Measurements from ENCODE around the gene HGFAC.
"Not testable (repeated sequence)": the region's sequence is repeated elsewhere in the genome, so short reads cannot be mapped to it uniquely, and the experiment has no call there.

Gene HGFAC

DNA sequence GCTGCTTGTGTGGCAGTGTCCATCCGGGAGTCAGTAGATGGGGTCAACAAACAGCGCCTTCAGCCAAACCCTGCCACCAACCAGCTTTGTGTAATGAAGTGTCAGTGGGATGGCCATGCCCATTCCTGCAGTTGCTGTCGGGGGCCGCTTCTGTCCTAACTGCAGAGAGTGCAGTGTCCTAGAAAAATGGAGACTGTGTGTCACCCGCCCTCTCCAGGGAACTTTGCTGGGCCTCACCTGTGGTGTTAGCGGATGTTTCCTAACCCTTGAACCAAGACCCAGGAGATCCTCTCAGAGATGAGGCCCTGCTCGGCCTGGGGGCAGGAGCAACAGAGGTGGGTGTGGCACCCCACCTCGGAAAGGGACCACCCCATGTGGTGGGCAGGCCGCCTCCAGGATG, 35.3 kb upstream of the HGFAC start:
- TF ChIP-seq, protein P1, sequence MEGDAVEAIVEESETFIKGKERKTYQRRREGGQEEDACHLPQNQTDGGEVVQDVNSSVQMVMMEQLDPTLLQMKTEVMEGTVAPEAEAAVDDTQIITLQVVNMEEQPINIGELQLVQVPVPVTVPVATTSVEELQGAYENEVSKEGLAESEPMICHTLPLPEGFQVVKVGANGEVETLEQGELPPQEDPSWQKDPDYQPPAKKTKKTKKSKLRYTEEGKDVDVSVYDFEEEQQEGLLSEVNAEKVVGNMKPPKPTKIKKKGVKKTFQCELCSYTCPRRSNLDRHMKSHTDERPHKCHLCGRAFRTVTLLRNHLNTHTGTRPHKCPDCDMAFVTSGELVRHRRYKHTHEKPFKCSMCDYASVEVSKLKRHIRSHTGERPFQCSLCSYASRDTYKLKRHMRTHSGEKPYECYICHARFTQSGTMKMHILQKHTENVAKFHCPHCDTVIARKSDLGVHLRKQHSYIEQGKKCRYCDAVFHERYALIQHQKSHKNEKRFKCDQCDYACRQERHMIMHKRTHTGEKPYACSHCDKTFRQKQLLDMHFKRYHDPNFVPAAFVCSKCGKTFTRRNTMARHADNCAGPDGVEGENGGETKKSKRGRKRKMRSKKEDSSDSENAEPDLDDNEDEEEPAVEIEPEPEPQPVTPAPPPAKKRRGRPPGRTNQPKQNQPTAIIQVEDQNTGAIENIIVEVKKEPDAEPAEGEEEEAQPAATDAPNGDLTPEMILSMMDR (IDR thresholded peaks at IDR 0.05; ENCODE audit: insufficient read depth, missing control alignments): no peak
- no peak for FAIRE-seq
- DNase-seq (ENCODE audit: insufficient read length, low spot score): no peak

DNA sequence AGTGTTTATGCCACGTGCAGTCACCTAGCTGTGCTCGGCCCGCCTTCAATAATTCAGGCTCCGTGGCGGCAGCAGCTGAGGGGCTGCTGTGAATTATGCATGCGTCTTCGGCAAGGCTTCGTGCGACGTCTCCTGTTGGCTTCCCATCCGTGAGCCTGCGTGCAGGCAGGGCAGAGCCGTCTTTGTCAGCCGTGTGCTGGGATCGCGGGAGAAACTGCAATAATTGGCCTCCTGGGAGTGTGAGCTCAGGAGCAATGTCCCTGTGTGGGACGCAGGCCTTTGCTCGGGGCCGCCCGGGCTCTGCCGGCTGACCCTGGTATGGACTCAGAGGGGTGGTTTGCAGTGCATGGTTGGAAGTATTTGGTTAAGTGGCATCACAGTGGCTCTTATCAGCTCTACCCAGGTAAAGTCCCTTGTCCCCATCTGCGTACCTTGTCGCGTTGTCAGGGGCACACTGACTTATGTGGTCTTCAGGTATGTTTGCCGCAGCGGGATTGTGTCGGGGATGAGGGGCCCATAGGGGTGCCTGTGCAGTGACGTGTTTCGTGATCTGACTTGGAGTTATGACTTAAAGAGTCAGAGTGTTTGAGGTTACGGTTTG, 34.5 kb upstream of the HGFAC start:
- TF ChIP-seq, protein P1 (IDR thresholded peaks at IDR 0.05; ENCODE audit: insufficient read depth, missing control alignments): no peak
- no peak for DNase-seq (ENCODE audit: insufficient read length, low spot score)
- no peak for FAIRE-seq

DNA sequence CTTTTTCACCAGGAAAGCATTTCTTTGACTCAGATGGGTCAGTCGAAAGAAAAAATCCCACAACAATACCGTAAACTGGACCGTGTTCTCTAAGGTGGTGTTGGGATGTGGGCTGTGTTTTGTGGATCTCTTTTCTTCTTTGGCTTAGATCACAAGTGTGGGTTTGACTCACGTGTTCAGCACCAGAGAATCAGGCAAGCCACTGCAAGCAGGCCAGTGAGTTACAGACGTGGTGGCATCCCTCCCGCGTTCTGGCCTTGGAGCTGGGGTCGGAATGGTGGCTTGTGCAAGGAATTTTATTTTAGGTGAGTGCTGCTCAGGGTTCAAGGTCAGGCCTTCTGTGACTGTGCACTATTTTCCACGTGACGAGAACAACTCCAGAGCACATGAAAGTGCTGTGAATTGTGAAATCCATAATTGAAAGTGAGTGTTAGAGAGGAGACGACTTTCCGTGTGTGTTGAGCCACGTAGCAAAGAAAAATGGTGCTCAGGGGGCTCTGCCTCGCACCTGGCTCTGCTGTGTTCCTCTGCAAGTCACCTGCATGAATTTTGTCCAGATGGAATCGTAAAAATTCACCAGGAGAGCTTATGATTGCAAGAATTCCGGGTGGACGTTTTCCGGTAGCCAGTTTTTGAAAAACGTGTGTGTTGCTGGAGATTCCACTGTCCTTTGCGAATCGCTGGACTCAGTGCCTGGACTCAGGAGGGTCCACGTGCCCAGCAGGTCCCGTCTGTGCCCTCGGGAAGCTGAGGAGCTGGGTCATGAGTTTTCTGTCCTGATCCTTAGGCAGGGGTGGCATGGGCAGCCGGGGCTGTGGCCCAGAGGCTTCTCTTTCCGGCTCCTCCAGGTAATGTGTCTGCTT, 33.6 kb upstream of the HGFAC start:
- FAIRE-seq (no peak), DNase-seq (ENCODE audit: insufficient read length, low spot score) (no peak)
- TF ChIP-seq, protein P1 (IDR thresholded peaks at IDR 0.05; ENCODE audit: insufficient read depth, missing control alignments): no peak

DNA sequence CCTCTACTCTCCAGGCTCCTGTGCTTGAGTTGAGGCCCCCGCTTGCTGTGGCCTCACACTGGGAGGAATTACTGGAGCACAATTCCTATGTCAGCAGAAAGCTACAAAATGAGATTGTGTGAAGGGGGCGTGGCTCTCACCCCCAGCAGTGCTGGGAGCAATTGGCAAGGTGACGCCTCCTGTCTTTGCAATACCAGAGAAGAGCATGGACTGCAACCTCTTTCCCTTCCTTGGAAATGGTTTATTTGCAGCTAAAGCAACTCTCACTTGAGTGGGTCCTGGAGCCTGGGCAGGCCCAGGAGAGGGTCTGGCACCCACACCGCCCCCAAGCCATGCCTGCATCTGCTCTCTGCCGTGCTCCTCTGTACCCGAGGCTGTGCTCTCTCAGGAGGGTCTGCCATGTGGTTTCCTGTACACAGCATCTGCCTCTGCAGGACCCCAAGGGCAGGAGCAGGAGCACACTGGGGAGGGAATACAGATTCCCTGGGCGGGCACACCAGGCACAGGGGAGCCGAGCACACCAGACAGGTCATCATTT, 32.9 kb upstream of the HGFAC start:
- no peak for DNase-seq (ENCODE audit: insufficient read length, low spot score)
- TF ChIP-seq, protein P1 (IDR thresholded peaks at IDR 0.05; ENCODE audit: insufficient read depth, missing control alignments): no peak
- FAIRE-seq: no peak

DNA sequence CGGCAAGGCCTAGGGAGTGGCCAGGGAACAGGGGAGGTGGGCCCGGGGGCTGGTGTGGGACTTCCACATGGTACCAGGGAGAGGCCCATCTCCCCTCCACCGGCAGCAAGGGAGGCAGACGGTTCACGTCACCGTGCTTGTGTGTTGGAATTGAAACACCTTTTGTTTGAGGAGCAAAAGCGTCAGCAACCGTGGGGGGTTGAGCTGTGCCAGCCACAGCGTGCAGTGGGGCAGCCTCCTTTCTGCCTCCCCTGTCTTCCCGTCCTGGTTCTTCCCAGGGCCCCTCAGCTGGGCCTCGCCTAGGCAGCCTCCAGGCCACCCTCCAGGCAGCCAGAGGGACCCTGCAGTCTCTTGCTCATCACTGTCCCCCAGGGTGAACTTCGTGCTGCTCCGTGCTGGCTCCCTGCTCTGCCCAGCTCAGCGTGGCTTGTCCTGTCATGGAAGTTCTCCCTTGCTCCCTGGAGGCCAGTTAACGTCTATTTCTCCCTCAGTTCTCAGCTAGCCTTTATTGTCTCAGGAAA, 32.1 kb upstream of the HGFAC start:
- TF ChIP-seq, protein P1 (IDR thresholded peaks at IDR 0.05; ENCODE audit: insufficient read depth, missing control alignments): no peak
- no peak for DNase-seq (ENCODE audit: insufficient read length, low spot score)
- no peak for FAIRE-seq

DNA sequence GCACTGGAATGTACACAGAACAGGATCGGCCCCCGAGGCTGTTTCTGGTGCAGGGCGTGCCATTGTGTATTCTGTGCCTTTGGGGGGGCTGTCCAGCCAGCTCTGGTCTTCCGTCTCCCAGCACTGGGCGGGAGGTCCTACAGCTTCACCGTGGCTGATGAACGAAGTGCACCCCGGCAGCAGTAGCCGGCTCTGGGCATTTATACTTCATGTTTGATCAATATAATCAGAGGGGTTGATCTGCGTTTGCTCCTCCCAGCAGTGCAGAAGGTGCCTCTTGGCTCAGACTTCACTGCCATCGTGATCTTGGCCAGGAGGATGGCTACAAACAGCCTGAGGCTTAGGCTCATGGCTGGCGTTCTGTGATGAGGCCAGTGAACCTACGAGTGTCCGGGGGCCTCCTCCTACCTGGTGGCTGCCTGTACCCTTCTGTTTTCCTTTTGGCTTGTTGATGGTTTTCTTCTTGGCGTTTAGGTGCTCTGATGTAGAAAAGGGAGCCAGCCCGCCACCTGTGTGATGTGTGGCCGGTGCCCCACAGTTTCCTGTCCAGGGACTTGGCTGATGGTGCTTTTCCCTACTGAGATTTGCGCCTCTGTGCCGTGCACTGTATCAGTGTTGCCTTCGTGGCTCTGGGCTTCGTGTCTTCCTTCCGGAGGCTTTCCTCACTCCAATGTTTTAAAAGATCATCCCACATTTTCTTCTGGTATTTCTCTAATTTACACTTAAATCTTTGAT, 31.2 kb upstream of the HGFAC start:
- TF ChIP-seq, protein P1 (IDR thresholded peaks at IDR 0.05; ENCODE audit: insufficient read depth, missing control alignments): no peak
- FAIRE-seq: no peak
- DNase-seq (ENCODE audit: insufficient read length, low spot score): no peak

DNA sequence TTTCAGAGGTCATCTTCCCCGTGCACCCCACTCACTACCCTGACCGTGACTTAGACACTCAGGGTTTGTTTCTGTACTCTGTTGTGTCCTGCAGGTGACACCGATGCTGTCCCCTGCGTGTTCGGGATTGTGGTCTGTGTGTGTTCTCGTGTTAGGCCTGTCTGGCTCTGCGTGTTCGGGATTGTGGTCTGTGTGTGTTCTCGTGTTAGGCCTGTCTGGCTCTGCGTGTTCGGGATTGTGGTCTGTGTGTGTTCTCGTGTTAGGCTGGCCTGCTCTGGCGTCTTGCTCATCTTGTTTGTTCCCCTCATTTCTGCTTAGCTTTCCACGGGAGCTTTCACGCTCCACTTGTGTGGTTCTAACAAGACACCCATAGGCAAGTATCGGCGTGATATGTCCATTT, 30.6 kb upstream of the HGFAC start:
- not testable (repeated sequence) for FAIRE-seq; DNase-seq (ENCODE audit: insufficient read length, low spot score)
